Measurements from ENCODE around the gene STT3A. TPM values are rescaled to one million over a fixed set of nuclear protein-coding genes. Genes with fewer than 3 reads are reported as not detected.
A peak's percentile ranks its signal among the peaks of the same experiment; 100 is the strongest.

STT3A gene
- total RNA-seq (100 to 1,000 TPM; 145 to 176 TPM), polyA plus RNA-seq (100 to 1,000 TPM in 1 of 2 donors, 10 to 100 TPM in 1; 47.5 to 115 TPM)

DNA sequence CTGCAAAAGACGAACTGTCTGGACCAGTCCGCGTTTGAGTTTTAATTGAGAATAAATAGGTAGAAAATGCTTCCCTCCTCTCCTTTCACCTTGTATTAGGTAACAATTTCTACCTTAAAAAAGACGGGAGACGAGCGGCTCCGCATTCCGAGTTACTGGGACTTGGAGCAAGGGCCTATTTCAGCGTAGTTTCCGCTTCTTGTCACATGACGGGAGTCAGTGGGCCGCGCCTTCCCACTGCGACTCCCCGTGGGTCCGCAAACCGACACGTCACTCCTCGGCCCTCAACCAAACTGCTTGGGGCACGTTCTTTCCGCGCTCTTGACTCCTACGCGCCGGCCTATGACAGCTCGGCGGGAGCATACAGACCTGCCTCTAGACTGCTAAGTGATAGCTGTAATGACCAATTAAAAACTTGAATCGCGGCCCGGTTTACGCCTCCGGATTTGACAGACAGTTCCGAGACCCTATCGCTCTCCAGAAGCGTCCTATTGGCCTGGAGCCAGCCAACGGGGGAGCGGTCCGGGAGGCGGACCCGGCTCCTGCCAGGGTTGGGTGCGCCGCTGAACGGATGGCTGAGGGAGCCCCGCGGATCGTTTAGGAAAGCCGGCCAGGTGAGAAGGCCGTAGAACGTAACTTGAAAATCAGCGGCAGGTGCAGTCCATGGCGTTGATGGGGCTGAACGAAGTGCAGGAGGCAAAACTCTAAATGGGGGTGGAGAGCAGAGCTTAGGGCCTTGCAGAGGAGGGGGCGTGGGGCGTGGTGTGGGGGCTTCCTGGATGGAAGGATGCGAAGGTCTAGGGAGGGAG is at the start of gene STT3A:
TSS of gene STT3A (plus strand) at position 548 of the 809 bp plus-strand sequence. CDS start 3,064 bp downstream, outside the sequence.
- Histone ChIP-seq H3K9ac (ENCODE audit: low read depth in 1 of 2, low read length in 2 of 2) (peak within 1 kb of the TSS; percentile 90 to 95), H3K4me3 (ENCODE audit: low read depth in 1 of 3, low read length in 3 of 3) (peak within 1 kb of the TSS; percentile 84 to 97 (median 86)), H3K36me3 (ENCODE audit: control insufficient read depth in 4 of 4, insufficient read depth in 3 of 4, low read depth in 1 of 4, low read length in 3 of 4) (peaks cover 2 to 7% (median 5%) of the 10 kb centered on the region in 4 donors), H3K4me1 (ENCODE audit: control insufficient read depth in 4 of 4, insufficient read depth in 4 of 4, low read length in 3 of 4) (peaks cover 3 to 23% (median 12%) of the 10 kb centered on the region in 4 donors), H3K9me3 (ENCODE audit: control insufficient read depth in 4 of 4, low read length in 3 of 4) (no peaks in the 10 kb centered on the region), H3K27ac (ENCODE audit: low read depth in 1 of 2, low read length in 2 of 2) (peak within 1 kb of the TSS; percentile 82 to 91), H3K27me3 (ENCODE audit: control insufficient read depth in 4 of 4, insufficient read depth in 4 of 4, low read length in 3 of 4) (no peaks in the 10 kb centered on the region)
- peak; percentile 98 for DNase-seq (ENCODE audit: low spot score)
- WGBS: under 1% methylated on average over 55 of the region's 55 CpGs
- no peak for TF ChIP-seq RAD21 (IDR thresholded peaks at IDR 0.05)
- no peak for TF ChIP-seq TAF1 (conservative IDR thresholded peaks at IDR 0.05)
- TF ChIP-seq RXRA (IDR thresholded peaks at IDR 0.05): peak; percentile 55 to 66
- peak; percentile 90 for TF ChIP-seq YY1 (IDR thresholded peaks at IDR 0.05)
- TF ChIP-seq, protein P1, sequence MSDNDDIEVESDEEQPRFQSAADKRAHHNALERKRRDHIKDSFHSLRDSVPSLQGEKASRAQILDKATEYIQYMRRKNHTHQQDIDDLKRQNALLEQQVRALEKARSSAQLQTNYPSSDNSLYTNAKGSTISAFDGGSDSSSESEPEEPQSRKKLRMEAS (IDR thresholded peaks at IDR 0.05): peak; percentile 92
- TF ChIP-seq FOXA1 (IDR thresholded peaks at IDR 0.05): peak; percentile 21
- TF ChIP-seq, protein P2, sequence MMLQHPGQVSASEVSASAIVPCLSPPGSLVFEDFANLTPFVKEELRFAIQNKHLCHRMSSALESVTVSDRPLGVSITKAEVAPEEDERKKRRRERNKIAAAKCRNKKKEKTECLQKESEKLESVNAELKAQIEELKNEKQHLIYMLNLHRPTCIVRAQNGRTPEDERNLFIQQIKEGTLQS (IDR thresholded peaks at IDR 0.05): peak; percentile 47
- TF ChIP-seq HNF4A (conservative IDR thresholded peaks at IDR 0.05): peak in 1 of 2 donors; percentile 36
- peak in 1 of 2 donors; percentile 52 for TF ChIP-seq EGR1 (IDR thresholded peaks at IDR 0.05; ENCODE audit: low read depth in 2 of 2)
- peak; percentile 49 to 89 for TF ChIP-seq GABPA (IDR thresholded peaks at IDR 0.05 in 1 of 2, conservative IDR thresholded peaks at IDR 0.05 in 1 of 2)
- TF ChIP-seq, protein P3, sequence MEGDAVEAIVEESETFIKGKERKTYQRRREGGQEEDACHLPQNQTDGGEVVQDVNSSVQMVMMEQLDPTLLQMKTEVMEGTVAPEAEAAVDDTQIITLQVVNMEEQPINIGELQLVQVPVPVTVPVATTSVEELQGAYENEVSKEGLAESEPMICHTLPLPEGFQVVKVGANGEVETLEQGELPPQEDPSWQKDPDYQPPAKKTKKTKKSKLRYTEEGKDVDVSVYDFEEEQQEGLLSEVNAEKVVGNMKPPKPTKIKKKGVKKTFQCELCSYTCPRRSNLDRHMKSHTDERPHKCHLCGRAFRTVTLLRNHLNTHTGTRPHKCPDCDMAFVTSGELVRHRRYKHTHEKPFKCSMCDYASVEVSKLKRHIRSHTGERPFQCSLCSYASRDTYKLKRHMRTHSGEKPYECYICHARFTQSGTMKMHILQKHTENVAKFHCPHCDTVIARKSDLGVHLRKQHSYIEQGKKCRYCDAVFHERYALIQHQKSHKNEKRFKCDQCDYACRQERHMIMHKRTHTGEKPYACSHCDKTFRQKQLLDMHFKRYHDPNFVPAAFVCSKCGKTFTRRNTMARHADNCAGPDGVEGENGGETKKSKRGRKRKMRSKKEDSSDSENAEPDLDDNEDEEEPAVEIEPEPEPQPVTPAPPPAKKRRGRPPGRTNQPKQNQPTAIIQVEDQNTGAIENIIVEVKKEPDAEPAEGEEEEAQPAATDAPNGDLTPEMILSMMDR (IDR thresholded peaks at IDR 0.05; ENCODE audit: low read depth, low read length, missing input control): no peak
- no peak for TF ChIP-seq FOXA2 (IDR thresholded peaks at IDR 0.05)
- peak; percentile 45 to 61 for TF ChIP-seq JUND (IDR thresholded peaks at IDR 0.05)
- TF ChIP-seq NR2F2 (IDR thresholded peaks at IDR 0.05): peak; percentile 54
- TF ChIP-seq, protein P4, sequence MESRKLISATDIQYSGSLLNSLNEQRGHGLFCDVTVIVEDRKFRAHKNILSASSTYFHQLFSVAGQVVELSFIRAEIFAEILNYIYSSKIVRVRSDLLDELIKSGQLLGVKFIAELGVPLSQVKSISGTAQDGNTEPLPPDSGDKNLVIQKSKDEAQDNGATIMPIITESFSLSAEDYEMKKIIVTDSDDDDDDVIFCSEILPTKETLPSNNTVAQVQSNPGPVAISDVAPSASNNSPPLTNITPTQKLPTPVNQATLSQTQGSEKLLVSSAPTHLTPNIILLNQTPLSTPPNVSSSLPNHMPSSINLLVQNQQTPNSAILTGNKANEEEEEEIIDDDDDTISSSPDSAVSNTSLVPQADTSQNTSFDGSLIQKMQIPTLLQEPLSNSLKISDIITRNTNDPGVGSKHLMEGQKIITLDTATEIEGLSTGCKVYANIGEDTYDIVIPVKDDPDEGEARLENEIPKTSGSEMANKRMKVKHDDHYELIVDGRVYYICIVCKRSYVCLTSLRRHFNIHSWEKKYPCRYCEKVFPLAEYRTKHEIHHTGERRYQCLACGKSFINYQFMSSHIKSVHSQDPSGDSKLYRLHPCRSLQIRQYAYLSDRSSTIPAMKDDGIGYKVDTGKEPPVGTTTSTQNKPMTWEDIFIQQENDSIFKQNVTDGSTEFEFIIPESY (IDR thresholded peaks at IDR 0.05): peak; percentile 85
- TF ChIP-seq SP1 (IDR thresholded peaks at IDR 0.05): peak; percentile 98
- TF ChIP-seq, protein P5, sequence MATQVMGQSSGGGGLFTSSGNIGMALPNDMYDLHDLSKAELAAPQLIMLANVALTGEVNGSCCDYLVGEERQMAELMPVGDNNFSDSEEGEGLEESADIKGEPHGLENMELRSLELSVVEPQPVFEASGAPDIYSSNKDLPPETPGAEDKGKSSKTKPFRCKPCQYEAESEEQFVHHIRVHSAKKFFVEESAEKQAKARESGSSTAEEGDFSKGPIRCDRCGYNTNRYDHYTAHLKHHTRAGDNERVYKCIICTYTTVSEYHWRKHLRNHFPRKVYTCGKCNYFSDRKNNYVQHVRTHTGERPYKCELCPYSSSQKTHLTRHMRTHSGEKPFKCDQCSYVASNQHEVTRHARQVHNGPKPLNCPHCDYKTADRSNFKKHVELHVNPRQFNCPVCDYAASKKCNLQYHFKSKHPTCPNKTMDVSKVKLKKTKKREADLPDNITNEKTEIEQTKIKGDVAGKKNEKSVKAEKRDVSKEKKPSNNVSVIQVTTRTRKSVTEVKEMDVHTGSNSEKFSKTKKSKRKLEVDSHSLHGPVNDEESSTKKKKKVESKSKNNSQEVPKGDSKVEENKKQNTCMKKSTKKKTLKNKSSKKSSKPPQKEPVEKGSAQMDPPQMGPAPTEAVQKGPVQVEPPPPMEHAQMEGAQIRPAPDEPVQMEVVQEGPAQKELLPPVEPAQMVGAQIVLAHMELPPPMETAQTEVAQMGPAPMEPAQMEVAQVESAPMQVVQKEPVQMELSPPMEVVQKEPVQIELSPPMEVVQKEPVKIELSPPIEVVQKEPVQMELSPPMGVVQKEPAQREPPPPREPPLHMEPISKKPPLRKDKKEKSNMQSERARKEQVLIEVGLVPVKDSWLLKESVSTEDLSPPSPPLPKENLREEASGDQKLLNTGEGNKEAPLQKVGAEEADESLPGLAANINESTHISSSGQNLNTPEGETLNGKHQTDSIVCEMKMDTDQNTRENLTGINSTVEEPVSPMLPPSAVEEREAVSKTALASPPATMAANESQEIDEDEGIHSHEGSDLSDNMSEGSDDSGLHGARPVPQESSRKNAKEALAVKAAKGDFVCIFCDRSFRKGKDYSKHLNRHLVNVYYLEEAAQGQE (IDR thresholded peaks at IDR 0.05): peak; percentile 78
- peak; percentile 33 for TF ChIP-seq HNF4G (IDR thresholded peaks at IDR 0.05)

Data from liver (tissue), 9 donors.